Measurements from ENCODE around the gene FGD4.

Gene FGD4

GRCh38 chr12:32533971-32534590, 134.7 kb downstream of the FGD4 start:
- Histone ChIP-seq H3K36me3 (ENCODE audit: control insufficient read depth, insufficient read depth, low read length) (no peaks in the 10 kb centered on the region), H3K4me1 (ENCODE audit: control insufficient read depth, insufficient read depth, low read length) (peaks cover 2% of the 10 kb centered on the region), H3K4me3 (ENCODE audit: low read length) (no peak overlapping the region), H3K27ac (ENCODE audit: low read length) (no peak overlapping the region), H3K9me3 (ENCODE audit: control insufficient read depth, insufficient read depth, low read length) (no peaks in the 10 kb centered on the region), H3K27me3 (ENCODE audit: control insufficient read depth, insufficient read depth, low read length) (no peaks in the 10 kb centered on the region; the same call in 1 of the 2 replicates)
- DNase-seq (ENCODE audit: low read depth, low spot score) = no peak
- no CpG with 5 or more reads among the region's 6 CpGs for WGBS (ENCODE audit: insufficient coverage, insufficient read length)

- DNase-seq (ENCODE audit: low read depth, low spot score) = no peak
- Histone ChIP-seq H3K4me3 (ENCODE audit: low read length) (no peak overlapping the region), H3K4me1 (ENCODE audit: control insufficient read depth, insufficient read depth, low read length) (peaks cover 2% of the 10 kb centered on the region), H3K9me3 (ENCODE audit: control insufficient read depth, insufficient read depth, low read length) (no peaks in the 10 kb centered on the region), H3K27me3 (ENCODE audit: control insufficient read depth, insufficient read depth, low read length) (no peaks in the 10 kb centered on the region; the same call in 1 of the 2 replicates), H3K27ac (ENCODE audit: low read length) (no peak overlapping the region), H3K36me3 (ENCODE audit: control insufficient read depth, insufficient read depth, low read length) (no peaks in the 10 kb centered on the region)
- WGBS (ENCODE audit: insufficient coverage, insufficient read length) = no CpG with 5 or more reads among the region's 1 CpG
These were observed 135.3 kb downstream of the FGD4 start for GRCh38 chr12:32534698-32535097.

- no peaks in the 10 kb centered on the region for H3K36me3 ChIP-seq (ENCODE audit: control insufficient read depth, insufficient read depth, low read length)
- DNase-seq (ENCODE audit: low read depth, low spot score) = no peak
- peaks cover 2% of the 10 kb centered on the region for H3K4me1 ChIP-seq (ENCODE audit: control insufficient read depth, insufficient read depth, low read length)
- no peaks in the 10 kb centered on the region; the same call in 1 of the 2 replicates for H3K27me3 ChIP-seq (ENCODE audit: control insufficient read depth, insufficient read depth, low read length)
- H3K9me3 ChIP-seq (ENCODE audit: control insufficient read depth, insufficient read depth, low read length) = no peaks in the 10 kb centered on the region
- no peak overlapping the region for H3K4me3 ChIP-seq (ENCODE audit: low read length)
- no CpG with 5 or more reads among the region's 6 CpGs for WGBS (ENCODE audit: insufficient coverage, insufficient read length)
- no peak overlapping the region for H3K27ac ChIP-seq (ENCODE audit: low read length)
These were observed 136.1 kb downstream of the FGD4 start for GRCh38 chr12:32535288-32535999.

- H3K9me3 ChIP-seq (ENCODE audit: control insufficient read depth, insufficient read depth, low read length) = no peaks in the 10 kb centered on the region
- peaks cover 2% of the 10 kb centered on the region for H3K4me1 ChIP-seq (ENCODE audit: control insufficient read depth, insufficient read depth, low read length)
- WGBS (ENCODE audit: insufficient coverage, insufficient read length) = no CpG with 5 or more reads among the region's 1 CpG
- H3K4me3 ChIP-seq (ENCODE audit: low read length) = no peak overlapping the region
- no peak for DNase-seq (ENCODE audit: low read depth, low spot score)
- H3K36me3 ChIP-seq (ENCODE audit: control insufficient read depth, insufficient read depth, low read length) = no peaks in the 10 kb centered on the region
- no peak overlapping the region for H3K27ac ChIP-seq (ENCODE audit: low read length)
- H3K27me3 ChIP-seq (ENCODE audit: control insufficient read depth, insufficient read depth, low read length) = no peaks in the 10 kb centered on the region; the same call in 1 of the 2 replicates
These were observed 136.6 kb downstream of the FGD4 start for GRCh38 chr12:32536000-32536345.

GRCh38 chr12:32541754-32542374, 142.5 kb downstream of the FGD4 start:
- no peak overlapping the region for H3K4me3 ChIP-seq (ENCODE audit: low read length)
- no peaks in the 10 kb centered on the region for H3K36me3 ChIP-seq (ENCODE audit: control insufficient read depth, insufficient read depth, low read length)
- H3K9me3 ChIP-seq (ENCODE audit: control insufficient read depth, insufficient read depth, low read length) = no peaks in the 10 kb centered on the region
- H3K27me3 ChIP-seq (ENCODE audit: control insufficient read depth, insufficient read depth, low read length) = no peaks in the 10 kb centered on the region
- H3K27ac ChIP-seq (ENCODE audit: low read length) = no peak overlapping the region
- no CpG with 5 or more reads among the region's 3 CpGs for WGBS (ENCODE audit: insufficient coverage, insufficient read length)
- H3K4me1 ChIP-seq (ENCODE audit: control insufficient read depth, insufficient read depth, low read length) = no peaks in the 10 kb centered on the region
- no peak for DNase-seq (ENCODE audit: low read depth, low spot score)

- no peaks in the 10 kb centered on the region for H3K9me3 ChIP-seq (ENCODE audit: control insufficient read depth, insufficient read depth, low read length)
- no peak overlapping the region for H3K27ac ChIP-seq (ENCODE audit: low read length)
- H3K36me3 ChIP-seq (ENCODE audit: control insufficient read depth, insufficient read depth, low read length) = no peaks in the 10 kb centered on the region
- DNase-seq (ENCODE audit: low read depth, low spot score) = no peak
- H3K27me3 ChIP-seq (ENCODE audit: control insufficient read depth, insufficient read depth, low read length) = no peaks in the 10 kb centered on the region
- H3K4me3 ChIP-seq (ENCODE audit: low read length) = no peak overlapping the region
- no peaks in the 10 kb centered on the region for H3K4me1 ChIP-seq (ENCODE audit: control insufficient read depth, insufficient read depth, low read length)
- WGBS (ENCODE audit: insufficient coverage, insufficient read length) = no CpG with 5 or more reads among the region's 6 CpGs
These were observed 143.3 kb downstream of the FGD4 start for GRCh38 chr12:32542428-32543229.

- no CpG with 5 or more reads among the region's 2 CpGs for WGBS (ENCODE audit: insufficient coverage, insufficient read length)
- H3K36me3 ChIP-seq (ENCODE audit: control insufficient read depth, insufficient read depth, low read length) = no peaks in the 10 kb centered on the region
- no peaks in the 10 kb centered on the region for H3K27me3 ChIP-seq (ENCODE audit: control insufficient read depth, insufficient read depth, low read length)
- DNase-seq (ENCODE audit: low read depth, low spot score) = no peak
- H3K4me1 ChIP-seq (ENCODE audit: control insufficient read depth, insufficient read depth, low read length) = 0 out of 2 replicates have a peak, but pooled peaks cover 2% of the 10 kb centered on the region
- no peak overlapping the region for H3K27ac ChIP-seq (ENCODE audit: low read length)
- H3K9me3 ChIP-seq (ENCODE audit: control insufficient read depth, insufficient read depth, low read length) = no peaks in the 10 kb centered on the region
- no peak overlapping the region for H3K4me3 ChIP-seq (ENCODE audit: low read length)
These were observed 145.5 kb downstream of the FGD4 start for GRCh38 chr12:32544893-32545292.

GRCh38 chr12:32545413-32545980, 146.1 kb downstream of the FGD4 start:
- no peak for DNase-seq (ENCODE audit: low read depth, low spot score)
- H3K4me1 ChIP-seq (ENCODE audit: control insufficient read depth, insufficient read depth, low read length) = 0 out of 2 replicates have a peak, but pooled peaks cover 2% of the 10 kb centered on the region
- no peaks in the 10 kb centered on the region for H3K27me3 ChIP-seq (ENCODE audit: control insufficient read depth, insufficient read depth, low read length)
- H3K4me3 ChIP-seq (ENCODE audit: low read length) = no peak overlapping the region
- no peaks in the 10 kb centered on the region for H3K9me3 ChIP-seq (ENCODE audit: control insufficient read depth, insufficient read depth, low read length)
- H3K36me3 ChIP-seq (ENCODE audit: control insufficient read depth, insufficient read depth, low read length) = no peaks in the 10 kb centered on the region
- H3K27ac ChIP-seq (ENCODE audit: low read length) = no peak overlapping the region
- WGBS (ENCODE audit: insufficient coverage, insufficient read length) = no CpG with 5 or more reads among the region's 3 CpGs

- no CpG with 5 or more reads among the region's 2 CpGs for WGBS (ENCODE audit: insufficient coverage, insufficient read length)
- no peaks in the 10 kb centered on the region for H3K9me3 ChIP-seq (ENCODE audit: control insufficient read depth, insufficient read depth, low read length)
- H3K27me3 ChIP-seq (ENCODE audit: control insufficient read depth, insufficient read depth, low read length) = no peaks in the 10 kb centered on the region
- DNase-seq (ENCODE audit: low read depth, low spot score) = no peak
- 0 out of 2 replicates have a peak, but pooled peaks cover 2% of the 10 kb centered on the region for H3K4me1 ChIP-seq (ENCODE audit: control insufficient read depth, insufficient read depth, low read length)
- no peak overlapping the region for H3K27ac ChIP-seq (ENCODE audit: low read length)
- H3K36me3 ChIP-seq (ENCODE audit: control insufficient read depth, insufficient read depth, low read length) = no peaks in the 10 kb centered on the region
- no peak overlapping the region for H3K4me3 ChIP-seq (ENCODE audit: low read length)
These were observed 146.9 kb downstream of the FGD4 start for GRCh38 chr12:32546272-32546671.
